HG03108 (cell line): Measurements from ENCODE around the gene RAB4B.
"Not testable (repeated sequence)": the region's sequence is repeated elsewhere in the genome, so short reads cannot be mapped to it uniquely, and the experiment has no call there.

Experiments used
- ATAC-seq: cut with Tn5 transposase; IDR thresholded peaks from one replicate; pipeline ENCODE4 v1.9.1; 2021; ENCODE audit warnings: moderate library complexity; ENCODE audit not compliant: unreplicated experiment

RAB4B gene

DNA sequence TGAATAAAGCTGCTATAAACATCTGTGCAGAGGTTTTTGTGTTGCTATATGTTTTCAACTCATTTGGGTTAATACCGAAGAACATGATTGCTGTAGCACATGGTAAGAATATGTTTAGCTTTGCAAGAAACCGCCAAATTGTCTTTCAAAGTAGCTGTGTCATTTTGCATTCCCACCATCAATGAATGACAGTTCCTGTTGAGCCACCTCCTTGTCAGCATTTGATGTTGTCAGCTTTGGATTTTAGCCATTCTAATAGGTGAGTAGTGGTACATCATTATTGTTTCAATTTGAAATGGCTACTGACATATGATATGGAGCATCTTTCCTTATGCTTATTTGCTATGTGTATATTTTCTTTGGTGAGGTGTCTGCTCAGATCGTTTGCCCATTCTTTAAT is 64.0 kb downstream of the RAB4B start:
- ATAC-seq = not testable (repeated sequence)

DNA sequence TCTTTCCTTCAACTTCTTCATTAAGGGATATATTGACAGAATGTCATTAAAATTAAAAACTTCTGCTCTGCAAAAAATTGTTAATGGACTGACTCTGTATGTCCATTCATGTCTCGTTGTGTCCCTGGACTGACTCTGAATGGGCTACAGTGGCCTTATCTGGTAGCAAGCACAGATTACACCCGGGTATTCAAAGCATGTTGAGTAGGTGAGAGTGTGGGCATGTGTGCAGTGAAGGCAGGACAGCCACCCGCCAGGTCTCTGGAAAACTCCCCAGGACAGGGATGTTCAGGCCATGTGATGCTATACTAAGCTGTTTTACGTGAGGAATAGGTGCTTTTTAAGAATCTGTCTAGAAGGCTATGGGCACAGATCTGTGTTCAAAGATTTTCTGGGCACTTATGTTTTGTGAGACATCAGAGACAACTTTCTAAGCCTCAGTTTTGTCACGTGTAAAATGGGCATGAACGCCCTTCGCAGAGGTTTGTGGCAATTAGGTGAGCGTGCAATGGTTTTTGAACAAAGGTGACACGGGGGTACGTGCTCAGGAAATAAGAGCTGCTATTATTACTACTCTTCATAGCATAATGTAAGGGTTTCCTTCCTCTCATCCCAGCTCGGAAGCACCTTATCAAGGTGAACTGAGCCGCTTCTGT is 65.1 kb downstream of the RAB4B start:
- ATAC-seq = not testable (repeated sequence)

GRCh38 chr19:40843653-40844052 is 65.6 kb downstream of the RAB4B start:
- ATAC-seq = not testable (repeated sequence)
